Hindlimb muscle (tissue), 1 donor: Measurements from ENCODE around the gene SLC16A12. TPM values are rescaled to one million over a fixed set of nuclear protein-coding genes. Genes with fewer than 3 reads are reported as not detected.
"Not testable (repeated sequence)": the region's sequence is repeated elsewhere in the genome, so short reads cannot be mapped to it uniquely, and the experiment has no call there.

Experiments
- DNase-seq: peaks from one replicate; pipeline ENCODE4 v3.0.0-alpha.2; 2013
- polyA plus RNA-seq: library from polyadenylated mRNA; unstranded; fragments of 120-200 nt; gene quantifications from one replicate; pipeline ENCODE4 v1.2.1, GENCODE V29; 2013; ENCODE audit not compliant: insufficient read length

The SLC16A12 gene
- polyA plus RNA-seq, 1 donor: 1.9 TPM

GRCh38 chr10:89414879-89415821, 120.2 kb downstream of the SLC16A12 start:
- DNase-seq: peak; percentile 66

- peak; percentile 92 for DNase-seq
Observed at GRCh38 chr10:89414146-89414878, 121.1 kb downstream of the SLC16A12 start, which contains the start of gene IFIT5. Gene IFIT5, plus strand, starts transcription at chr10:89414568. Its CDS starts 231 bp downstream, at chr10:89414799.

- no peak for DNase-seq
Observed at GRCh38 chr10:89413398-89413912, 121.9 kb downstream of the SLC16A12 start.

DNA sequence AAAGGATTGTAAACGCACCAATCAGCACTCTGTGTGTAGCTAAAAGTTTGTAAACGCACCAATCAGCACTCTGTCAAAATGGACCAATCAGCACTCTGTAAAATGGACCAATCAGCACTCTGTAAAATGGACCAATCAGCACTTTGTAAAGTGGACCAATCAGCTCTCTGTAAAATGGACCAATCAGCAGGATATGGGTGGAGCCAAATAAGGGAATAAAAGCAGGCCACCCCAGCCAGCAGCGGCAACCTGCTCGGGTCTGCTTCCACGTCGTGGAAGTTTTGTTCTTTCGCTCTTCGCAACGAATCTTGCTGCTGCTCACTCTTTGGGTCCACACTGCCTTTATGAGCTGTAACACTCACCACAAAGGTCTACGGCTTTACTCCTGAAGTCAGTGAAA, 123.1 kb downstream of the SLC16A12 start:
- DNase-seq: not testable (repeated sequence)

GRCh38 chr10:89411135-89411534, 124.3 kb downstream of the SLC16A12 start:
- not testable (repeated sequence) for DNase-seq

- DNase-seq: not testable (repeated sequence)
Observed at GRCh38 chr10:89410551-89410950, 124.8 kb downstream of the SLC16A12 start.

DNA sequence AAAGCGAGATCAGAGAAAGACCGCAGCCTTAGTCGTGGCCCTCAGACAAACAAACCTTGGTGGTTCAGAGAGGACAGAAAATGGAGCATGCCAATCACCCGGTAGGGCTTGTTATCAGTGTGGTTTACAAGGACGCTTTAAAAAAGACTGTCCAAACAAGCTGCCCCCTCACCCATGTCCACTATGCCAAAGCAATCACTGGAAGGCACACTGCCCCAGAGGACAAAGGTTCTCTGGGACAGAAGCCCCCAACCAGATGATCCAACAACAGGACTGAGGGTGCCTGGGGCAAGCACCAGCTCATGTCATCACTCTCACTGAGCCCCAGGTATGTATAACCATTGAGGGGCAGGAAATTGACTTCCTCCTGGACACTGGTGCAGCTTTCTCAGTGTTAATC, 126.1 kb downstream of the SLC16A12 start:
- not testable (repeated sequence) for DNase-seq

DNA sequence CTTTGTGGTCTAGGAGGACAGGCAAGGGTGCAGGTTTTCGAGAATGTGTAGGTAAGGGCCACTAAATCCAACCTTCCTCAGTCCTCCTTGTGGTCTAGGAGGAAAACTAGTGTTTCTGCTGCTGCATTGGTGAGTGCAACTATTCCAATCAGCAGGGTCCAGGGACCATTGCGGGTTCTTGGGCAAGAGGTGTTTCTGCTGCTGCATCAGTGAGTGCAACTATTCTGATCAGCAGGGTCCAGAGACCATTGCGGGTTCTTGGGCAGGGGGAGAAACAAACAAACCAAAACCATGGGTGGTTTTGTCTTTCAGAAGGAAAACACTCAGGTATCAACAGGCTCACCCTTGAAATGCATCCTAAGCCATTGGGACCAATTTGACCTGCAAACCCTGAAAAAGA, 127.6 kb downstream of the SLC16A12 start:
- not testable (repeated sequence) for DNase-seq

- DNase-seq: not testable (repeated sequence)
Observed at GRCh38 chr10:89406178-89406577, 129.2 kb downstream of the SLC16A12 start.

DNA sequence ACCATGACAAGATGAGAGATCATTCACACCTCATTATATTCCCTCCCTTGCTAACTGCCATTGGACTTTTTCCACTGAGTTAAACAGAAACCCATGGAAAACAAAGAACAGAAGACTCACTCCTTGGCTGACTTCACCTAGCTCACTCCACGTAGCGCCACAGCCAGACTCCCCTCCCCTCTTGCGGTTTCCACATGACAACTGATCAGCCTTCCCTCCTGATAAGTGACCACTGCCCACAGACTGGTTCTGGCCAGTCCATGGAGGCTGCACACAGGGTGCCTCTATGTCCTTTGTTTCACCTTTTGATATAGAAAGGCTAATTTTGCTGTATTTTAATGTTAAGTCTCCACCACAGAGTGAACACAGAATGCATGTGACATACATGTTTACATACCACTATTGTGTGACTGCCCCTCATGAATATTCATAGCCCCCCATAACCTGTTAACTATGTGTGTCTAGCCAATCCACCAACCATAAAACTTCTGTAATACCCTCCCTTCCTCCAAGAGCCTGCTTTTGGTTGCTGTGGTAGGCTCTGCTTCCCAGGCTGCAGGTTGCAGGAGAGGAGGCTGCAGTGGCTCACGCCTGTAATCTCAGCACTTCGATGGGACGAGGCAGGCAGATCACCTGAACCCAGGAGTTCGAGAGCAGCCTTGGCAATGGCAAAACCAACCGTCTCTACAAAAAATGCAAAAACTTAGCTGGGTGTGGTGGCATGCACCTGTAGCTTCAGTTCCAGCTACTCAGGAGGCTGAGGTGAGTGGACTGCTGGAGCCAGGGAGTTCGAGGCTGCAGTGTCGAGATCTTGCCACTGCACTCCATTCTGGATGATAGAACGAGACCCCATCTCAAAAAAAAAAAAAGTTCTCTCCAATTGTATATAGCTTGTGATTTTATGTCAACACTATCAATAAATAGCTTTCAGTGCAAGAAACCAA, 131.0 kb downstream of the SLC16A12 start:
- DNase-seq: peak; percentile 40

DNA sequence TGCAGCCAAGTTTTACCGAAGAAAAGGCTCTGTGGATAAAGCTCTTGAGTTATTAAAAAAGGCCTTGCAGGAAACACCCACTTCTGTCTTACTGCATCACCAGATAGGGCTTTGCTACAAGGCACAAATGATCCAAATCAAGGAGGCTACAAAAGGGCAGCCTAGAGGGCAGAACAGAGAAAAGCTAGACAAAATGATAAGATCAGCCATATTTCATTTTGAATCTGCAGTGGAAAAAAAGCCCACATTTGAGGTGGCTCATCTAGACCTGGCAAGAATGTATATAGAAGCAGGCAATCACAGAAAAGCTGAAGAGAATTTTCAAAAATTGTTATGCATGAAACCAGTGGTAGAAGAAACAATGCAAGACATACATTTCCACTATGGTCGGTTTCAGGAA, 132.4 kb downstream of the SLC16A12 start:
- no peak for DNase-seq

GRCh38 chr10:89399956-89400355, 135.4 kb downstream of the SLC16A12 start:
- DNase-seq: no peak

GRCh38 chr10:89398003-89398749, 137.2 kb downstream of the SLC16A12 start:
- DNase-seq: no peak

- DNase-seq: no peak
Observed at GRCh38 chr10:89395141-89395540, 140.3 kb downstream of the SLC16A12 start.

DNA sequence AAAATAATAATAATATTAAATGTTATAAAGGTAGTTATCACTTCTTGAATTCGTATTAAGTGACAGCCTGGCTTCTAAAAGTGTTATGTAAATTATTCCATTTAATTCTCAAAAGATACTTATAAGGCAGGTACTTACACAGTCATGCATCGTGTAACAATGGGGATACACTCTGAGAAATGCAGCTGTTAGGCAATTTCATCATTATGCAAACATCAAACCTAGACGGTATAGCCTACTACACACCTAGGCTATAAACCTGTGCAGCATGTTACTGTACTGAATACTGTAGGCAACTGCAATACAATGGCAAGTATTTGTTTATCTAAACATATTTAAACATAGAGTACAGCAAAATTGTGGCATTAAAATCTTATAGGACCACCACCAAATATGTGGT, 141.5 kb downstream of the SLC16A12 start:
- no peak for DNase-seq

GRCh38 chr10:89392974-89393373, 142.4 kb downstream of the SLC16A12 start:
- DNase-seq: no peak

DNA sequence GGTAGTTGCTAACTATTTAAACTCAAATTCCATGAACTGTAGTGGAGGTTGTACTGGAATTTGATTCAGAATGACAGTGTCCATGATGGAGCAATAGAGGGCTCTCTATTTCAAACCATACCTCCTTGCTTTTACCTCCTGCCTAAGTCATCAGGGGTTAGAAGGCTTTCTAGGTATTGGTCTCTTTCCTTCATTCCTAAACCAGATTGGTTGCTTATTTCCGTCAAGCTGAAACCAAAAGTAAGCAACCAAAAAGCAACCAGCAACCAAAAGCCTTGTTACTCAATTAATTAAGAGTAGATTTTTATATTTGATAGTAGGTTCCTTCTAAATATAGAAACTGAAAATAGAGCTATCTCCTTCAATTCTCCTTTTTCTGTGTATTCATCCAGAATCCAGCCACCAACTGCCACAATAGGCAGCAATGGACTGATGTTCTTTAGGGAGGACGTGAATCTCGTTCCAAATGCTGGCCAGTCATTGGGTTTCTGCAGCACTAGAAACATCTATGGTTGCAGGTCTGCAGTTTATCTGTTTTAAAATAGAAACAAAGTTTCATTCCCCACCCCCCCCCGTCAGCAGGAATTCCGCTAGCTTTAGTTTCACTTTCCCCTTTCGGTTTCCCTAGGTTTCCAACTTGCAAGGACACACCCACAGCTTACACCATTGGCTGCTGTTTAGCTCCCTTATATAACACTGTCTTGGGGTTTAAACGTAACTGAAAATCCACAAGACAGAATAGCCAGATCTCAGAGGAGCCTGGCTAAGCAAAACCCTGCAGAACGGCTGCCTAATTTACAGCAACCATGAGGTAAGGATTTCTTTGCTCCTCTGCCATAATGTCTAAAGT, 143.3 kb downstream of the SLC16A12 start, which contains the start of gene IFIT1:
TSS of gene IFIT1 (plus strand) at position 717 of the 850 bp plus-strand sequence. CDS start at position 807, 90 bp downstream.
- DNase-seq: peak; percentile 89

- DNase-seq: not testable (repeated sequence)
Observed at GRCh38 chr10:89391226-89391576, 144.2 kb downstream of the SLC16A12 start.

GRCh38 chr10:89390476-89391225, 144.7 kb downstream of the SLC16A12 start:
- DNase-seq: peak; percentile 46
